ENCODE results near the gene PROC. TPM values are rescaled to one million over a fixed set of nuclear protein-coding genes. Genes with fewer than 3 reads are reported as not detected.
A peak's percentile ranks its signal among the peaks of the same experiment; 100 is the strongest.

Gene PROC
- total RNA-seq, 2 experiments from 2014 or later, result 0.41 to 0.59 TPM

DNA sequence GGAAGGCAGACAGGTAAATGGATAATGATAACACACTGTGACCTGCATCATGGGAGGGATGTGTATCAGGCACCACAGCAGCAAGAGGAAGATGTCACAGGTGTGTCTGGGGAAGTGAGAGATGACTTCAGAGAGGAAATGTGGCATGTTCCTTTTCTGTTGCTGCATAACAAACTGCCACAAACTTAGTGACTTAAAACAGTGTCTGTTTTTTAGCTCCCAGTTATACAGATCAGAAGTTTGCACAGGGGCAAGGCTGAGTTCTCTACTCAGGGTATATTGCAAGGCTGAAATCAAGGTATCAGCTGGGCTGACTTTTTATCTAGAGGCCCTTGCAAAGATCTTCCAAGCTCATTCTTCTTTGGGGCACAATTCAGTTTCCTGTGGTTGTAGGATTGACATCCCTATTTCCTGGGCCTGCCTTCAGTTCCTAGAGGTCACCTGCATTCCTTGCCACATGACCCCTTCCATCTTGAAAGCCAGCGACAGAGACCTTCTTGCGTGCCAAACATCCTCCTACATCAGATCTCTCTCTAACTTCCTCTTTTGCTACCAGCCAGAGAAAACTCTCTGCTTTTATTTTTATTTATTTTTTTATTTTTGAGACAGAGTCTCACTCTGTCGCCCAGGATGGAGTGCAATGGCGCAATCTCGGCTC is 28.3 kb upstream of the PROC start:
- Histone ChIP-seq H3K79me2 (ENCODE audit: insufficient read depth, low read depth, low read length) (peaks cover 38% of the 10 kb centered on the region), H3K27ac (ENCODE audit: low read depth, low read length, poor library complexity, severe bottlenecking) (peak overlapping the region; percentile 98), H2AFZ (ENCODE audit: low read length) (no peak overlapping the region; the same call in 1 of the 2 replicates), H3K4me2 (ENCODE audit: low read length) (peak overlapping the region; percentile 100), H3K4me1 (ENCODE audit: insufficient read depth, low read length, poor library complexity, severe bottlenecking) (peaks cover 65% of the 10 kb centered on the region), H3K4me3 (ENCODE audit: low read depth, low read length, poor library complexity, severe bottlenecking) (peak overlapping the region; percentile 95), H4K20me1 (ENCODE audit: insufficient read depth, low read length) (peaks cover 13% of the 10 kb centered on the region), H3K9me2 (ENCODE audit: insufficient read depth, low read length) (no peaks in the 10 kb centered on the region), H3K36me3 (ENCODE audit: insufficient read depth, low read length) (peaks cover 39% of the 10 kb centered on the region), H3K9me3 (ENCODE audit: low read length) (peaks cover 10% of the 10 kb centered on the region)
- TF ChIP-seq, protein P1, sequence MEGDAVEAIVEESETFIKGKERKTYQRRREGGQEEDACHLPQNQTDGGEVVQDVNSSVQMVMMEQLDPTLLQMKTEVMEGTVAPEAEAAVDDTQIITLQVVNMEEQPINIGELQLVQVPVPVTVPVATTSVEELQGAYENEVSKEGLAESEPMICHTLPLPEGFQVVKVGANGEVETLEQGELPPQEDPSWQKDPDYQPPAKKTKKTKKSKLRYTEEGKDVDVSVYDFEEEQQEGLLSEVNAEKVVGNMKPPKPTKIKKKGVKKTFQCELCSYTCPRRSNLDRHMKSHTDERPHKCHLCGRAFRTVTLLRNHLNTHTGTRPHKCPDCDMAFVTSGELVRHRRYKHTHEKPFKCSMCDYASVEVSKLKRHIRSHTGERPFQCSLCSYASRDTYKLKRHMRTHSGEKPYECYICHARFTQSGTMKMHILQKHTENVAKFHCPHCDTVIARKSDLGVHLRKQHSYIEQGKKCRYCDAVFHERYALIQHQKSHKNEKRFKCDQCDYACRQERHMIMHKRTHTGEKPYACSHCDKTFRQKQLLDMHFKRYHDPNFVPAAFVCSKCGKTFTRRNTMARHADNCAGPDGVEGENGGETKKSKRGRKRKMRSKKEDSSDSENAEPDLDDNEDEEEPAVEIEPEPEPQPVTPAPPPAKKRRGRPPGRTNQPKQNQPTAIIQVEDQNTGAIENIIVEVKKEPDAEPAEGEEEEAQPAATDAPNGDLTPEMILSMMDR (conservative IDR thresholded peaks at IDR 0.05; ENCODE audit: low read length), result no peak
- DNase-seq (ENCODE audit: low spot score), result peak; percentile 87
- BruUV-seq (replicated peaks), result no TSS peak
- intact Hi-C loops (cut with micrococcal nuclease; ENCODE audit: unreplicated experiment), result loop anchor here (2.0 to 10.0 kb wide), 5 partner anchors 27 to 733 kb away; partner anchors contain the start of genes GYPC and IWS1
- ChIA-PET POLR2A (interaction anchor here (1.1 to 3.1 kb wide), 6 partner anchors 9 to 48 kb away, joined by 3 to 13 read pairs (median 7); no protein-coding TSS in a partner anchor), CTCF (ENCODE audit: unreplicated experiment) (interaction anchor here (1.4 kb wide), 1 partner anchor 26 kb away, joined by 5 read pairs; no protein-coding TSS in a partner anchor)

DNA sequence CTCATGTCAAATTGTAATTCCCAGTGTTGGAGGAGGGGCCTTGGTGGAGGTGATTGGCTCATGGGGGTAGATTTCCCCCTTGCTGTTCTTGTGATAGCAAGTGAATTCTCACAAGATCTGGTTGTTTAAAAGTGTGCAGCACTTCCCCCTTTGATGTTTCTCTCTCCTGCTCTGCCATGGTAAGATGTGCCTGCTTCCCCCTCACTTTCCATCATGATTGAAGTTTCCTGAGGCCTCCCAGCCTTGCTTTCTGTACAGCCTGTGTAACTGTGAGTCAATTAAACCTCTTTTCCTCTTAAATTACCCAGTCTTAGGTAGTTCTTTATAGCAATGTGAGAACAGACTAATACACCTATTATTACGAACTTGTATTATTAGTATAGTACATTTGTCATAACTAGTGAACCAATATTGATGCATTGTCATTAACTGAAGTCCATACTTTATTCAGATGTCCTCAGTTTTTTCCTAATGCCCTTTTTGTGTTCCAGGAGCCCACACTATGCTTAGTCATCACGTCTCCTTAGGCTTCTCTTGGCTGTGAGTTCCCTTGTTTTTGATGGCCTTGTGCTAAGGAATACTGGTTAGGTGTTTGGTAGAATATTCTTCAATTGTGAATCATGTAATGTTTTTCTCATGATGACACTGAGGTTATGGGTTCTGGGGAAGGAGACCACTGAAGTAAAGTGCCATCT is 25.9 kb upstream of the PROC start:
- BruUV-seq (replicated peaks), result no TSS peak
- Histone ChIP-seq H4K20me1 (ENCODE audit: insufficient read depth, low read length) (no peaks in the 10 kb centered on the region), H3K4me2 (ENCODE audit: low read length) (peak overlapping the region; percentile 100), H3K4me3 (ENCODE audit: low read depth, low read length, poor library complexity, severe bottlenecking) (peak overlapping the region; percentile 16), H3K9me2 (ENCODE audit: insufficient read depth, low read length) (no peaks in the 10 kb centered on the region), H2AFZ (ENCODE audit: low read length) (no peak overlapping the region; the same call in 1 of the 2 replicates), H3K9me3 (ENCODE audit: low read length) (peaks cover 10% of the 10 kb centered on the region), H3K4me1 (ENCODE audit: insufficient read depth, low read length, poor library complexity, severe bottlenecking) (peaks cover 49% of the 10 kb centered on the region), H3K79me2 (ENCODE audit: insufficient read depth, low read depth, low read length) (peaks cover 16% of the 10 kb centered on the region; the same call in 1 of the 2 replicates), H3K27ac (ENCODE audit: low read depth, low read length, poor library complexity, severe bottlenecking) (peak overlapping the region; percentile 98), H3K36me3 (ENCODE audit: insufficient read depth, low read length) (peaks cover 39% of the 10 kb centered on the region)
- ChIA-PET POLR2A (no interaction called here), CTCF (ENCODE audit: unreplicated experiment) (interaction anchor here (0.9 kb wide), 1 partner anchor 1363 kb away, joined by 3 read pairs; no protein-coding TSS in a partner anchor)
- no peak for DNase-seq (ENCODE audit: low spot score)
- no peak for TF ChIP-seq EZH2phosphoT487 (IDR thresholded peaks at IDR 0.05; ENCODE audit: borderline replicate concordance, low read depth, low read length)
- TF ChIP-seq, protein P1 (conservative IDR thresholded peaks at IDR 0.05; ENCODE audit: low read length), result no peak
- intact Hi-C loops (cut with micrococcal nuclease; ENCODE audit: unreplicated experiment), result no loop called here
